Caco-2 (cell line): ENCODE data around the gene DGKG. TPM values are rescaled to one million over a fixed set of nuclear protein-coding genes. Genes with fewer than 3 reads are reported as not detected.

Experiments
- BruUV-seq: library from RNA; stranded (reverse); fragments of 400-500 nt; replicated peaks from 2 replicates; lab custom pipeline; 2021; lab: Mats Ljungman, UMichigan
- CTCF ChIA-PET: fragments of 300-600 bp; sonication (Branson Sonifier 250); formaldehyde crosslinking; loops from one replicate; lab custom pipeline; 2022; ENCODE audit warnings: antibody characterized with exemption; lab: Charles Lee
- POLR2A ChIA-PET: fragments of 300-600 bp; sonication (Branson Sonifier 250); formaldehyde crosslinking; loops from one replicate; lab custom pipeline; 2022; ENCODE audit warnings: antibody characterized with exemption; lab: Charles Lee
- DNase-seq, 2 experiments: peaks; one replicate each; pipeline versions ENCODE4 v3.0.0 to v3.0.0-alpha.2; 2020 to 2022
- H3K27me3 ChIP-seq: replicated peaks from 2 replicates; pipeline ENCODE4 v1.6.0; 2011; ENCODE audit warnings: low read length; ENCODE audit not compliant: control insufficient read depth, insufficient read depth
- H3K36me3 ChIP-seq: 2 replicates; pipeline ENCODE4 v1.5.1; 2011; ENCODE audit warnings: low read length; ENCODE audit not compliant: control insufficient read depth, insufficient read depth
- H3K4me1 ChIP-seq: fragments of 250-450 bp; sonication (Bioruptor Pico); 2 replicates; pipeline ENCODE4 v1.5.1; 2020; ENCODE audit warnings: mild to moderate bottlenecking
- H3K4me3 ChIP-seq: 2 replicates; pipeline ENCODE4 v1.5.1; 2011; ENCODE audit warnings: low read depth, mild to moderate bottlenecking, control low read depth, low read length
- H3K9me3 ChIP-seq: fragments of 250-450 bp; sonication (Bioruptor Pico); 2 replicates; pipeline ENCODE4 v1.5.1; 2020; ENCODE audit warnings: mild to moderate bottlenecking, moderate library complexity
- H3K27ac Mint-ChIP-seq: one replicate; pipeline ENCODE4 v1.8.0; 2022; ENCODE audit warnings: mixed read lengths; ENCODE audit not compliant: unreplicated experiment
- H3K27me3 Mint-ChIP-seq: one replicate; pipeline ENCODE4 v1.8.0; 2022; ENCODE audit warnings: mixed read lengths; ENCODE audit not compliant: insufficient read depth, unreplicated experiment
- H3K36me3 Mint-ChIP-seq: one replicate; pipeline ENCODE4 v1.8.0; 2022; ENCODE audit warnings: mild to moderate bottlenecking, mixed read lengths; ENCODE audit not compliant: insufficient read depth, unreplicated experiment
- H3K4me1 Mint-ChIP-seq: one replicate; pipeline ENCODE4 v1.8.0; 2022; ENCODE audit warnings: low read depth, mixed read lengths; ENCODE audit not compliant: unreplicated experiment
- H3K4me3 Mint-ChIP-seq: one replicate; pipeline ENCODE4 v1.8.0; 2022; ENCODE audit warnings: mild to moderate bottlenecking, moderate library complexity, mixed read lengths; ENCODE audit not compliant: unreplicated experiment
- H3K9me3 Mint-ChIP-seq: one replicate; pipeline ENCODE4 v1.8.0; 2022; ENCODE audit warnings: mixed read lengths; ENCODE audit not compliant: unreplicated experiment
- CTCF ChIP-seq, 2 experiments: fragments of 200-600 bp in 1 of 2; IDR thresholded peaks; 1 replicate in 1 of 2; 2 replicates in 1 of 2; pipeline versions ENCODE4 v1.5.1 to v1.8.0; 2011 to 2022; ENCODE audit warnings: antibody characterized with exemption in 1 of 2, control low read depth in 1 of 2, inconsistent platforms in 1 of 2, low read depth in 1 of 2, low read length in 1 of 2, mild to moderate bottlenecking in 1 of 2, moderate library complexity in 1 of 2; ENCODE audit not compliant: insufficient read depth in 1 of 2, severe bottlenecking in 1 of 2, unreplicated experiment in 1 of 2
- intact Hi-C: fragments of 100-400 bp; cut with micrococcal nuclease; formaldehyde crosslinking; loops from one replicate; pipeline ENCODE4 v1.10.0; 2022; ENCODE audit not compliant: unreplicated experiment
- total RNA-seq: library from RNA; stranded (reverse); gene quantifications from 2 replicates; pipeline ENCODE4 v1.2.3, GENCODE V29; 2022

Gene DGKG
- total RNA-seq, 1 experiment from 2014 or later: 0.32 TPM

- Mint-ChIP-seq H3K27ac (no peak overlapping the region), H3K27me3 (no peaks in the 10 kb centered on the region), H3K36me3 (no peaks in the 10 kb centered on the region), H3K4me3 (no peak overlapping the region), H3K4me1 (peaks cover 7% of the 10 kb centered on the region), H3K9me3 (no peaks in the 10 kb centered on the region)
- ChIA-PET POLR2A (no interaction called here), CTCF (no interaction called here)
- intact Hi-C loops: no loop called here
- no peak for DNase-seq
- Histone ChIP-seq H3K36me3 (no peaks in the 10 kb centered on the region), H3K27me3 (no peaks in the 10 kb centered on the region), H3K9me3 (no peaks in the 10 kb centered on the region), H3K4me3 (no peak overlapping the region), H3K4me1 (no peaks in the 10 kb centered on the region)
- BruUV-seq: no TSS peak
- no peak for TF ChIP-seq CTCF (IDR thresholded peaks at IDR 0.05; ENCODE audit: insufficient read depth in 1 of 2, low read depth in 1 of 2, low read length in 1 of 2, severe bottlenecking in 1 of 2, unreplicated experiment in 1 of 2)
Measured at GRCh38 chr3:186143250-186143649, 218.8 kb downstream of the DGKG start.

- Histone ChIP-seq H3K36me3 (no peaks in the 10 kb centered on the region), H3K27me3 (no peaks in the 10 kb centered on the region), H3K9me3 (no peaks in the 10 kb centered on the region), H3K4me1 (no peaks in the 10 kb centered on the region), H3K4me3 (no peak overlapping the region)
- H3K27me3 Mint-ChIP-seq: no peaks in the 10 kb centered on the region
- no peak overlapping the region for H3K4me3 Mint-ChIP-seq
- intact Hi-C loops: no loop called here
- POLR2A ChIA-PET: no interaction called here
- H3K4me1 Mint-ChIP-seq: peaks cover 7% of the 10 kb centered on the region
- no peaks in the 10 kb centered on the region for H3K9me3 Mint-ChIP-seq
- TF ChIP-seq CTCF (IDR thresholded peaks at IDR 0.05; ENCODE audit: insufficient read depth in 1 of 2, low read depth in 1 of 2, low read length in 1 of 2, severe bottlenecking in 1 of 2, unreplicated experiment in 1 of 2): no peak
- no peak for DNase-seq
- no TSS peak for BruUV-seq
- H3K27ac Mint-ChIP-seq: no peak overlapping the region
- H3K36me3 Mint-ChIP-seq: no peaks in the 10 kb centered on the region
- CTCF ChIA-PET: no interaction called here
Measured at GRCh38 chr3:186142393-186142932, 219.6 kb downstream of the DGKG start.

GRCh38 chr3:186141790-186142189 is 220.2 kb downstream of the DGKG start:
- CTCF ChIA-PET: no interaction called here
- H3K4me3 Mint-ChIP-seq: no peak overlapping the region
- H3K27me3 Mint-ChIP-seq: no peaks in the 10 kb centered on the region

More at GRCh38 chr3:186141790-186142189, 220.2 kb downstream of the DGKG start:
- no peaks in the 10 kb centered on the region for H3K9me3 Mint-ChIP-seq
- no peak overlapping the region for H3K27ac Mint-ChIP-seq
- no peaks in the 10 kb centered on the region for H3K27me3 ChIP-seq
- no peaks in the 10 kb centered on the region for H3K36me3 Mint-ChIP-seq
- no peak for DNase-seq
- H3K4me1 ChIP-seq: no peaks in the 10 kb centered on the region
- no peak for TF ChIP-seq CTCF (IDR thresholded peaks at IDR 0.05; ENCODE audit: insufficient read depth in 1 of 2, low read depth in 1 of 2, low read length in 1 of 2, severe bottlenecking in 1 of 2, unreplicated experiment in 1 of 2)
- intact Hi-C loops: loop anchor here (1.0 kb wide), 1 partner anchor 46 kb away; no protein-coding TSS in a partner anchor
- BruUV-seq: no TSS peak
- peaks cover 7% of the 10 kb centered on the region for H3K4me1 Mint-ChIP-seq
- no peak overlapping the region for H3K4me3 ChIP-seq
- POLR2A ChIA-PET: no interaction called here
- H3K9me3 ChIP-seq: no peaks in the 10 kb centered on the region
- no peaks in the 10 kb centered on the region for H3K36me3 ChIP-seq
